Endothelial cell of umbilical vein (primary cell): ENCODE data around the gene BLACAT1. TPM values are rescaled to one million over a fixed set of nuclear protein-coding genes. Genes with fewer than 3 reads are reported as not detected.

ENCODE experiments used
- BruUV-seq: library from RNA; stranded (reverse); fragments of 400-500 nt; replicated peaks from 2 replicates; lab custom pipeline; 2021; lab: Mats Ljungman, UMichigan
- CTCF ChIA-PET: fragments of 300-600, 350-600 bp; sonication (Branson Sonifier 250); formaldehyde crosslinking; loops from one replicate; lab custom pipeline; 2021; ENCODE audit warnings: antibody characterized with exemption, inconsistent platforms; lab: Charles Lee
- POLR2A ChIA-PET: fragments of 300-600, 350-600 bp; sonication (Branson Sonifier 250); formaldehyde crosslinking; loops from one replicate; lab custom pipeline; 2021; ENCODE audit warnings: antibody characterized with exemption, inconsistent platforms; lab: Charles Lee
- DNase-seq: peaks from one replicate; pipeline ENCODE4 v3.0.0-alpha.2; 2011; ENCODE audit warnings: low read depth, low spot score
- FAIRE-seq: peaks from 2 replicates; lab custom pipeline; 2011; peaks lifted over from hg19 to GRCh38; lab: Jason Lieb, UNC
- H2AFZ ChIP-seq: 2 replicates; pipeline ENCODE4 v1.6.0; 2012; ENCODE audit warnings: low read depth, low read length, control low read depth, inconsistent platforms
- H3K27ac ChIP-seq: 2 replicates; pipeline ENCODE4 v1.5.1; 2011; ENCODE audit warnings: low read depth, mild to moderate bottlenecking, control low read depth, low read length, moderate library complexity; ENCODE audit not compliant: insufficient read depth
- H3K27me3 ChIP-seq, 2 experiments: 2 replicates each; pipeline versions ENCODE4 v1.6.0 to v1.6.1; 2011; ENCODE audit warnings: low read length in 2 of 2, mixed read lengths in 1 of 2; ENCODE audit not compliant: control insufficient read depth in 2 of 2, insufficient read depth in 2 of 2
- H3K36me3 ChIP-seq, 2 experiments: 2 replicates in 1 of 2; 3 replicates in 1 of 2; pipeline ENCODE4 v1.5.1; 2011; ENCODE audit warnings: low read length in 2 of 2, mild to moderate bottlenecking in 1 of 2, moderate library complexity in 1 of 2; ENCODE audit not compliant: control insufficient read depth in 2 of 2, insufficient read depth in 2 of 2; ENCODE audit errors: extremely low read depth in 1 of 2
- H3K4me1 ChIP-seq: 3 replicates; pipeline ENCODE4 v1.5.1; 2011; ENCODE audit warnings: mild to moderate bottlenecking, low read length; ENCODE audit not compliant: control insufficient read depth, insufficient read depth; ENCODE audit errors: extremely low read depth
- H3K4me2 ChIP-seq: 2 replicates; pipeline ENCODE4 v1.6.1; 2011; ENCODE audit warnings: low read length, control low read depth, mixed read lengths; ENCODE audit not compliant: insufficient read depth
- H3K4me3 ChIP-seq, 3 experiments: fragments of 200-600 bp in 1 of 3; sonication (generic), shearing (Covaris generic) in 1 of 3; replicated peaks in 1 of 3; 2 replicates each; pipeline ENCODE4 v1.5.1; 2011 to 2016; ENCODE audit warnings: control low read depth in 3 of 3, low read length in 3 of 3, mild to moderate bottlenecking in 2 of 3, inconsistent platforms in 1 of 3, low read depth in 1 of 3, moderate library complexity in 1 of 3; ENCODE audit not compliant: insufficient read depth in 1 of 3
- H3K79me2 ChIP-seq: 2 replicates; pipeline ENCODE4 v1.6.0; 2012; ENCODE audit warnings: low read length, inconsistent platforms; ENCODE audit not compliant: control insufficient read depth, insufficient read depth
- H3K9ac ChIP-seq: replicated peaks from 2 replicates; pipeline ENCODE3; 2011; ENCODE audit warnings: low read length, control low read depth; ENCODE audit not compliant: insufficient read depth; ENCODE audit errors: extremely low read depth
- H3K9me1 ChIP-seq: replicated peaks from 3 replicates; pipeline ENCODE4 v1.6.0; 2011; ENCODE audit warnings: mild to moderate bottlenecking, low read length; ENCODE audit not compliant: control insufficient read depth, insufficient read depth; ENCODE audit errors: extremely low read depth
- H3K9me3 ChIP-seq: replicated peaks from 2 replicates; pipeline ENCODE4 v1.5.1; 2012; ENCODE audit warnings: low read length, inconsistent platforms; ENCODE audit not compliant: control insufficient read depth, insufficient read depth
- H4K20me1 ChIP-seq: replicated peaks from 2 replicates; pipeline ENCODE3; 2011; ENCODE audit warnings: mild to moderate bottlenecking, low read length; ENCODE audit not compliant: control insufficient read depth, insufficient read depth; ENCODE audit errors: extremely low read depth
- CTCF ChIP-seq, 2 donors: IDR thresholded peaks; 1 replicate in 1 of 2; 2 replicates in 1 of 2; pipeline ENCODE4 v1.5.1; 2011; ENCODE audit warnings: low read length in 2 of 2, mild to moderate bottlenecking in 2 of 2, moderate library complexity in 2 of 2, control low read depth in 1 of 2, inconsistent platforms in 1 of 2, low read depth in 1 of 2; ENCODE audit not compliant: insufficient read depth in 1 of 2; ENCODE audit errors: extremely low read depth in 1 of 2
- EZH2 ChIP-seq: IDR thresholded peaks from 2 replicates; pipeline ENCODE4 v1.6.1; 2012; ENCODE audit warnings: borderline replicate concordance, low read depth, mild to moderate bottlenecking, moderate library complexity, low read length, inconsistent platforms; ENCODE audit not compliant: severe bottlenecking
- FOS ChIP-seq: IDR thresholded peaks from 2 replicates; pipeline ENCODE4 v1.6.1; 2011; ENCODE audit warnings: mild to moderate bottlenecking, low read length, moderate library complexity, borderline replicate concordance; ENCODE audit not compliant: insufficient read depth
- GATA2 ChIP-seq: IDR thresholded peaks from 2 replicates; pipeline ENCODE4 v1.7.0; 2011; ENCODE audit warnings: low read depth, mild to moderate bottlenecking, moderate library complexity, mixed read lengths, low read length; ENCODE audit not compliant: insufficient read length, insufficient read depth
- JUN ChIP-seq: IDR thresholded peaks from 2 replicates; pipeline ENCODE4 v1.6.1; 2011; ENCODE audit warnings: borderline replicate concordance, low read depth; ENCODE audit not compliant: insufficient read length, insufficient read depth
- MAX ChIP-seq: IDR thresholded peaks from 2 replicates; pipeline ENCODE4 v1.6.1; 2011; ENCODE audit not compliant: insufficient read depth, insufficient read length
- MYC ChIP-seq: IDR thresholded peaks from one replicate; pipeline ENCODE4 v1.6.1; 2011; ENCODE audit warnings: mild to moderate bottlenecking, low read depth, low read length
- POLR2A ChIP-seq: IDR thresholded peaks from 2 replicates; pipeline ENCODE4 v1.6.1; 2012; ENCODE audit warnings: low read depth, mild to moderate bottlenecking, control low read depth, low read length
- POLR2AphosphoS5 ChIP-seq: IDR thresholded peaks from 2 replicates; pipeline ENCODE4 v1.6.1; 2012; ENCODE audit warnings: low read depth, mild to moderate bottlenecking, control low read depth, low read length, moderate library complexity; ENCODE audit not compliant: insufficient read depth
- dilution Hi-C: fragments of 300-500 bp; cut with MboI; formaldehyde crosslinking; loops from one replicate; pipeline ENCODE4 v1.15.0; 2019; ENCODE audit warnings: low sequenced_read_pairs; ENCODE audit not compliant: extremely low pct_ligation_motif_present
- intact Hi-C: fragments of 100-400 bp; cut with micrococcal nuclease; formaldehyde crosslinking; loops from one replicate; pipeline ENCODE4 v1.10.0; 2022
- polyA plus RNA-seq, 4 experiments: library from polyadenylated mRNA; depleted of rRNA in 3 of 4; stranded (reverse) in 3 of 4; unstranded in 1 of 4; fragments of >200 nt; gene quantifications; 2 replicates each; pipeline versions ENCODE4 v1.2.1 to v1.2.3, GENCODE V29; 2011 to 2012; ENCODE audit warnings: missing spikeins in 1 of 4
- total RNA-seq: library from RNA; stranded (reverse); gene quantifications from 2 replicates; pipeline ENCODE4 v1.2.3, GENCODE V29; 2021

The BLACAT1 gene
- total and polyA plus RNA-seq, 2 donors (not counting 3 experiments of a cell fraction or from before 2014, with no cell fraction given), result not detected

- POLR2A ChIA-PET, result no interaction called here
- H3K9me1 ChIP-seq, result no peaks in the 10 kb centered on the region
- CTCF ChIA-PET, result interaction anchor here (1.1 to 1.5 kb wide), 5 partner anchors 8 to 93 kb away, joined by 3 to 12 read pairs (median 3); no protein-coding TSS in a partner anchor
- no peaks in the 10 kb centered on the region for H3K79me2 ChIP-seq
- no peak overlapping the region for H3K4me2 ChIP-seq
- peak; percentile 45 for DNase-seq
- no peaks in the 10 kb centered on the region for H3K9me3 ChIP-seq
- H3K27me3 ChIP-seq, result peaks cover 26% of the 10 kb centered on the region in 2 experiments
- intact Hi-C loops, result no loop called here
- H3K36me3 ChIP-seq, result no peaks in the 10 kb centered on the region
- BruUV-seq, result no TSS peak
- dilution Hi-C loops, result no loop called here
- no peaks in the 10 kb centered on the region for H3K4me1 ChIP-seq
- H3K27ac ChIP-seq, result no peak overlapping the region
- no peak overlapping the region for H3K4me3 ChIP-seq
- no peaks in the 10 kb centered on the region for H4K20me1 ChIP-seq
- no peak for FAIRE-seq
- TF ChIP-seq CTCF (IDR thresholded peaks at IDR 0.05; ENCODE audit: extremely low read depth in 1 of 2, insufficient read depth in 1 of 2, low read depth in 1 of 2, low read length in 2 of 2), result no peak
- no peak for TF ChIP-seq POLR2A
- no peak for TF ChIP-seq JUN
- no peak for TF ChIP-seq GATA2
- TF ChIP-seq MAX, result no peak
- no peak for TF ChIP-seq POLR2AphosphoS5
- no peak for TF ChIP-seq FOS
- TF ChIP-seq MYC, result no peak
- TF ChIP-seq EZH2, result no peak
- no peak overlapping the region for H3K9ac ChIP-seq
- no peak overlapping the region for H2AFZ ChIP-seq
Observed at GRCh38 chr1:205446828-205447227, 9.0 kb downstream of the BLACAT1 start.
